ENCODE results near the gene TBX4.
"Not testable (repeated sequence)": the region's sequence is repeated elsewhere in the genome, so short reads cannot be mapped to it uniquely, and the experiment has no call there.

Gene TBX4

GRCh38 chr17:61502292-61502691 lies 50.1 kb downstream of the TBX4 start:
- no peak for DNase-seq

DNA sequence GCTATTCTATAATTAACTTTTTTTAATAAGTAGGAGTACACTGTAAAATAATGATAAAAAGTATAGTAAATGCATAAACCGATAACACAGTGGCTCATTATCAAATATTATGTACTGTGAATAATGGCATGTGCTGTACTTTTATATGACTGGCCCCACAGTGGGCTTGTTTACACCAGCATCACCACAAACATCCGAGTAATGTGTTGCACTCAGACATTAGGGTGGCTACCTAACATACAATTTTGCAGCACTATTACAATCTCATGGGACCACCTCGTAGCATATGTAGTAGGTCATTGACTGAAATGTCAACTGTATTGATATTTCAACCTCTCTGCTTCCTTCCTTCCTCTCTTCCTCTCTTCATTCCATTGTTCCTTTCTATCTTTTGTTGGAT lies 51.7 kb downstream of the TBX4 start:
- no peak for DNase-seq

- no peak for DNase-seq
These were observed 52.5 kb downstream of the TBX4 start for GRCh38 chr17:61504697-61505096.

DNA sequence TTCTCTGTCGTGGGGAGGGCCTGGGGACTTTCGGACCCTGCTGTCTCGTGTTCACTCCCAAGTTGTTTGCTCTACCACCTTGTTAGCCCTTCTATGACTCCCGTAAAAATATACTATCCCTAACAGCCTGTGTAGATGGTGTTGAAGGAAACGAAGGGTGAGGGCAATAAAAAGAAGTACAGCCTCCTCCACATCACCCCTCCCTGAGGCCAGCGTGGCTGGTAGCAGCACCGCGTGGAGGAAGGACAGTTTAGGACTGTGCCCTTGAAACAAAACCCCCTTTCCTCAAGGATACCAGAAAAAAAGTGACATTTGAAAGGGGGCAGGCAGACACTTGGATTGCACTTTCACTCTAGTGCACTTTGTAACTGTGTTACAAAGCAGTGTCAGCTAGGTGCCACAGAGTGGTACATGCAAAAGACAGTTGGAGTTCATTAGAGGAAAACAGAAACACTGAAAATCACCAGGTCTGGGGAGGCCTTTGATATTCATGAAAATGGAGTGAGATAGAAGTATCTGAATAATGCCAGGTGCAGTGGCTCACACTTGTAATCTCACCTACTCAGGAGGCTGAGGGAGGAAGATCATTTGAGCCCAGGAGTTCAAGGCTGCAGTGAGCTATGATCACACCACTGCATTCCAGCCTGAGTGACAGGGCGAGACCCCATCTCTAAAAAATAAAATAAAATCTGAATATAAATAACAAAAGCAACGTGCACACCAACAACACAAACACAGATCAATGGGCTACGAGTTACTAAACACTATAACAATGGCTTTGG lies 53.8 kb downstream of the TBX4 start:
- no peak for DNase-seq

DNA sequence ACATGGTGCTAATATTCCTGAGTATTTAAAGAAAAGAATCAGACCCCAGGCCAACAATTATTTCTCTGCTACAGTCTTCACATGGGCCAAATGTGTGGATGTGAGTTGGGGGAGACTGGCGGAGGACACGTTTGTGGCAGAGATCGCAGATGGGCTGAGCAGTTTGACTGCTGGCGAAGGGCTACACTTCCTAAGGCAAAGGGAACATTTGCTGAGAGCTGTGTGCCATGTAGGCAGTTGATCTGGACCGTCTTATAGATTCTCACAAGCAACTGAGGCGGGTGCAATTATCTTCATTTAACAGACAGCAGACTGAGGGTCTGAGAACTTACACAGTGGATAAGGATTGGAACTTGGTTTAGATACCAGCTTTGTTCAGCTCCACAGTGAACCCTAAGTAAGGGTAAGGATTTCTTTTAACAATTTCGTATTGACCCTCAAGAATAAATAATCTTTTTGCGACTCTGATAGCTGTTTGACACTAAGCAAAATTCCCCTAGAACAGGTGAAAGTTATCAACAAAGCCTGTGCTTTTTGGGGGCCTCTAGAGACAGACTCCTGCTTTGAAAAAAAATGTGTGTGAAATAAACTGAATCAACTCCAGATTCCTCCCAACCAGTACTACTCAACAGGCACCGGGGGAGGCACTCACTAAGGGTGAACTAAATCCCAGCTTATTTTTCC lies 55.3 kb downstream of the TBX4 start:
- no peak for DNase-seq

GRCh38 chr17:61508912-61509311 lies 56.7 kb downstream of the TBX4 start:
- DNase-seq, result no peak

DNA sequence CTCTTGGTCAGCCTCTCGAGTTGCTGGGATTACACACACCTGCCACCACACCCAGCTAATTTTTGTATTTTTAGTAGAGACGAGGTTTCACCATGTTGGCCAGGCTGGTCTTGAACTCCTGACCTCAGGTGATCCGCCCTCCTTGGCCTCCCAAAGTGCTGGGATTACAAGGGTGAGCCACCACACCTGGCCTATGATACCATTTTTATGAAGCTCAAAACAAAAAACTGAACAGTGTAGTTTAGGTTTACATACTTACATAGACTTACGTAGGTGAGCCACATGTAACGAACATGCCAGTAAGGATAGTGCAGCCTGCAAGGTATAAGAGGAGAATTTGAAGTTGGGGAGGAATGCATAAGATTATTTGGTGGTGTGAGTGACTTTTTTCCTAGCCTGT lies 57.2 kb downstream of the TBX4 start:
- not testable (repeated sequence) for DNase-seq

DNA sequence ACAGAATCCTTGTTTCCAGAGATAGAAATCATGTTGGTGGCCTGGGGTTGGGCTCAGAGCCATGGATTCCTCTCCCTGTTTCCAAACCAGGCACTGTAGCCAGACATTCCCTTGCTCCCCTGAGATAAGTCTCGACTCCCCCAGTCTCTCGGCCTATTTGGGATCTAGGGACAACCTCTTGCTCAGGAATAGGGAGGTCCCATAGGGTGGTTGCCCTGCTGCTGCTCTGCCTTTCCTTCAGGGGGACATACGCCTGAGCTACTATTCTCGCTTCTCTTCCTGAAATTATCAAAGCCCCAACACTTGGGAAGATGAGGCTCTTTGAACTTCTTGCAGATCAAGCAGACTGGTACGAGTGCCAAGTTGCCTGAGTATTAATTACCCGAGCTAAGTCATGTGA lies 58.0 kb downstream of the TBX4 start:
- DNase-seq, result no peak

- no peak for DNase-seq
These were observed 58.8 kb downstream of the TBX4 start for GRCh38 chr17:61510991-61511390.

DNA sequence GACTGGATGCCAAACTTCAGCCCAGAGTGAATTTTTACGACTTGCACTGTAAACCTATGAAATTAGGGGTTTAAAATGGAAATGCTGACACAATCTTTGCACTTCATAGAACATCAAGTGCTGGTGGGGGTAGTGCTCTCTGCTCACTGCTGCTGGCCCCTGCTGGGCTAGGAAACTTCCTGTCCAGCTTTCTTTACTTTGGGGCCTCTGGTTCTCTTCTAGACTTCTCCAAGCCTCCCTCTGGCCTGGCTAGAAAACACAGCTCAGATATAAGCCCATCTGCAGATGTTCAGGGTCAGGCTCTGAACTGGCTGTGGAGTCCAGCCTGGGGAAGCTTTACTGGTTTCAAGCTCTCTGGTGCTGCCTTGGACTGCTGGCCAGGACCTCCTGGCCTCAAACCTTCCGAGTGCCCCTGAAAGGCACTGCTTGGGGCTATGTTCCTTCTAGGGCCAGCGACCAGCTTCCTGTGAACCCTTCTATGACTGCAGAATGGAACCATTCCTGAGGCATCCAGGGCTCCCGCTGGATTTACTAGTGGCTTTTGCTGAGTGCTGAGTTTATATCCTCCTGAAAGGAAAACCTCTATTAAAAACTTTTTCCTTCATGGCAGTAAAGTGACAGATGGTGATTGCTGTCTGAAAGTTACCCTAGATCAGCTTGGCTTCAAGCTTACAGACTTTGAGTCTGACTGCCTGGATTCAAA lies 59.4 kb downstream of the TBX4 start:
- no peak for DNase-seq

GRCh38 chr17:61514491-61514890 lies 62.3 kb downstream of the TBX4 start:
- no peak for DNase-seq

- DNase-seq, result no peak
These were observed 65.0 kb downstream of the TBX4 start for GRCh38 chr17:61517265-61517664.

DNA sequence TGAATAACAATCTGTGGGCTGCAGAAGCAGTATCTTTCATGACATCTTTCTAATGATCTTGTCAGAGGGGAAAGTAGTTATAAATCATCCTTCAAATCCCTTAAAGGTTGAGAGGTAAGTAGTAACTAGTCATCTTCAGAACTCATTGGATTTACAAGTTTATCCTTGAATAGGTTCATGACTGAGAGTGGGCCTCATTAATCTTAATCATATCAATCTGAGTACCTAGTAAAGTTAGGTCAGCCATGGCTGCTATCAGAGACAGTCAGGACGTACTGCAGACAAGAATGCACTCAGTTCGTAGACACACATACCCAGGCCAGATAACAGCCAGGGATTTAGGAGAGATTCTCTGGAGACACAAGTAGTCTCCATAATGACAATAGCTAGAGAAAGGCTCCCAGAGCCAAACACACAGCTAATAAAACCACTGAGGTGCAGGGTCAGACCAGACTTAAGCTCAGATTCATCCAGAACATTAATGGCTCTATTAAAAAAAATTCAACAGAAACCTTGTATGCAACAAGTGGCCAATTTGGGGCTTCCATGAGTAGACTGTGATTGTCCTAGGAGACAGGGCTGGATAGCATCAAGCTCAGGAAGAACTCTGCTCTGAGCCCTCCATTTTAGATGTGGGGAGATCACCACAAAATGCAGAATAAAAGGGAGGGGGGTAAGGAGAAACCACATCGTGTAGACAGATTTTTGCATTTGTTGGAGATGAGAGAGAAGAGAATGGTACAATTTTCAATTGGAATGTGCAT lies 65.8 kb downstream of the TBX4 start:
- no peak for DNase-seq

DNA sequence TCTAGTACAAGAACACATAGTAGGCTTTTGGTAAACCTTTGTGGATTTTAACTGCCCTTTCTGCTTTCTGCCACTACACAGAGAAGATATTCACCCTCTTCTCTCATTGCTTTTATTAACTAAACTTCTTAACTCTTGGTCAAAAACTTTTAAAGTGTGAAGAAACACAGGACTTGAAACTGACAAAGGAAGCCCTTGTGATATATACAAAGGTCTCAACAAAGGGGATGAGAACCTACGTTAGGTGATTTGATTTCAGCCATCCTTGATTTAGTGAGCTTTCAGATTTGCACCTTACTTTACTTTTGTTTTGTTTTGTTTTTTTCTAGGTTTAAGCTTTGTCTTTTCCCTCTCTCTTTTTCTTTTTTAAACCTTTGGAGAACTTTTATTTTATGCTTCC lies 66.9 kb downstream of the TBX4 start:
- no peak for DNase-seq

DNA sequence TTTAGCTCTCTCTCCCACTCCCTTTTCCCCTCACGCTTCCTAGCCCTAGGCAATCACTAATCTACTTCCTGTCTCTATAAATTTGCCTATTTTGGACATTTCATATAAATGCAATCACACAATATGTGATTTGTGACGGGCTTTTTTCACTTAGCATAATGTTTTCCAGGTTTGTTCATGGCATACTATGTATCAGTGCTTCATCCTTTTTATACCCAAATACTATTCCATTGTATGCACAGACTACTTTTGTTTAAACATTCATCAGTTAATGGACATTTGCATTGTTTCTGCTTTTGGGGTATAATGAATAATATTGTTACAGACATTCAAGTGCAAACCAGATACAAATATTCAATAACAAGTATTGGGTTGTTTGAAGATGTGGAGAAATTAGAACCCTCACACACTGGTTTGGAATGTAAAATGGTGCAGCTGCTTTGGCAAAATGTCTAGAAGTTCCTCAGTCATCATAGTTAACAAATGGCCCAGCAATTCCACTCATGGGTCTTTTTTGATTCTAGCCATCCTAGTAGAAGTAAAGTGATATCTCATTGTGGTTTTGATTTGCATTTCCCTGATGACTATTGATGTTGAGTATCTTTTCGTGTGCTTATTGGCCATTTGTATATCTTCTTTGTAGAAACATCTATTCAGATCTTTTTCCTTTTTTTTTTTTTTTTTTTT lies 67.7 kb downstream of the TBX4 start:
- no peak for DNase-seq

DNA sequence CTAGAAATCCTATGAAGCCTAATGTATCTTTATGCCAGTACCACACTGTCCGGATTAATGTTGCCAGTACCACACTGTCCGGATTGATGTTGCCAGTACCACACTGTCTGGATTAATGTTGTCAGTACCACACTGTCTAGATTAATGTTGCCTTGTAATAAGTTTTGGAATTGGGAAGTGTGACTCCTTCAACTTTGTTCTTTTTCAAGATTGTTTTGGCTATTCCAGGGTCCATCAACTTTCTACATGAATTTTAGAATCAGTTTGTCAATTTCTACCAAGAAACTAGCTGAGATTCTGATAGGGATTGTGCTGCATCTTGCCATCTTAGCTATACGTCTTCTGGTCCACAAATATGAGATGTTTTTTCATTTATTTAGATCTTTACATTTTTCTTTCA lies 68.7 kb downstream of the TBX4 start:
- DNase-seq, result no peak

DNA sequence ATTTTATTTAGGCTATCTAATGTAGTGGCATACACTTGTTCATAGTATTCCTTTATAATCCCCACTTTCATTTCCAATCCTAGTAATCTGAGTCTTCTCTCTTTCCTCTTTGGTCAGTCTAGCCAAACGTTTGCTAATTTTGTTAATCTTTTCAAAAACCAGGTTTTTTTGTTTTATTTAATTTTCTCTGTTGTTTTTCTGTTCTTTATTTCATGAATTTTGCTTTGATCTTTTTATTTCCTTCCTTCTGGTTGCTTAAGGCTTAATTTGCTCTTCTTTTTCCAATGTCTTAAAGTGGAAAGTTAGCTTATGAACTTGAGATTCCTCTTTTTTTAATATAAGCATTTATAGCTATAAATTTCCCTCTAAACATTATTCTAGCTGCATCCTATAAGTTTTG lies 69.9 kb downstream of the TBX4 start:
- DNase-seq, result no peak

GRCh38 chr17:61524319-61524718 lies 72.1 kb downstream of the TBX4 start:
- no peak for DNase-seq

DNA sequence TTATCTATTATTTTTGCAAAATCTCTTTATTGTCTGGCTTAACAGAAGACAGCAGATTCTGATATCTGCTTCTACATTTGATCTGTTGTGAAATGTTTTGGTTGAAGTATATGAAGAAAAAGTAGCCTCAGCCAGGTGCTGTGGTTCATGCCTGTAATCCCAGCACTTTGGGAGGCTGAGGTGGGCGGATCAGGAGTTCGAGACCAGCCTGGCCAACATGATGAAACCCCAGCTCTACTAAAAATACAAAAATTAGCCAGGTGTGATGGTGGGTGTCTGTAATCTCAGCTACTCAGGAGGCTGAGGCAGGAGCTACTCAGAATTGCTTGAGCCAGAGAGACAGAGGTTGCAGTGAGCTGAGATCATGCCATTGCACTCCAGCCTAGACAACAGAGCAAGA lies 75.2 kb downstream of the TBX4 start:
- DNase-seq, result not testable (repeated sequence)

- DNase-seq, result no peak
These were observed 75.9 kb downstream of the TBX4 start for GRCh38 chr17:61528171-61528570.

DNA sequence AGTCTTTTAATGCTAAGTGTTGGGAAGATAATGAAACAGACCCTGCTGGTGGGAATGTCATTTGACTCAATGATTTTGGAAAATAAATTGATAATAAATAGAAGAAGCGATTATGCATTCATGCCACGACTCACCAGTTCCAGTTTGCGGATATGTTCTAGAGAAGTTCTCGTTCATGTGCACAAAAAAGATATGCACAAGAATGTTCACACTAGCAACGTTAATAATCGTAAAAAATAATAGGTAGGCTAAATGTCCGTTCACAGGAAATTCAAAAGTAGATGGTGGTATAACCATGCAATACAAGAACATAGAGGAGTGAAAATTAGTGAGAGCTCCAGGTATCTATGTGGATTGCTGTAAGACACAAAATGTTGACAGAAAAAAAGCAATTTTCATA lies 79.0 kb downstream of the TBX4 start:
- no peak for DNase-seq

- DNase-seq, result no peak
These were observed 80.6 kb downstream of the TBX4 start for GRCh38 chr17:61532826-61533225.

DNA sequence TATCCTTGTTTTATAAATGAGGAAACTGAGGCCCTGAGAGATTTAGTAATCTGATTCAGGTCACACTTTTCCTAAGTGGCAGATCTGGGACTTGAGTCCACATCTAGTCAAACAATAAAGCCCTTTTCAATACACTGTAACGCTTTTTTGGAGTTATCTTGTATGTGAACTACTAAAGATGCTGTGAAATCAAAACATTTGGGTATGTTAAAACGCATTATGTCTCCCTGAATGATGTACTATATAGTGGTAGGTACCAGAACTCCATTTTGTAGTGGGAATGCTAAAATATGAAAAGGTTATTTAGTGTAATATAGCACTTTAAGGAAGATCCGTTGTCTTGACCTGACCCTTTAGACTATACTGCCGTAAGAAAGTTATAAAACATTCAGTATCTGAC lies 81.6 kb downstream of the TBX4 start:
- DNase-seq, result no peak
